IPS-18a (cell line): ENCODE data around the gene ZSCAN10.
"Not testable (repeated sequence)": the region's sequence is repeated elsewhere in the genome, so short reads cannot be mapped to it uniquely, and the experiment has no call there.

Experiments used
- H3K27ac ChIP-seq: one replicate; pipeline ENCODE4 v1.5.1; 2013; ENCODE audit warnings: low read length
- H3K27me3 ChIP-seq: one replicate; pipeline ENCODE4 v1.6.1; 2013; ENCODE audit warnings: mild to moderate bottlenecking, low read length; ENCODE audit not compliant: control insufficient read depth, insufficient read depth
- H3K36me3 ChIP-seq: one replicate; pipeline ENCODE4 v1.6.1; 2013; ENCODE audit warnings: low read depth, low read length; ENCODE audit not compliant: control insufficient read depth
- H3K4me1 ChIP-seq: one replicate; pipeline ENCODE4 v1.6.1; 2013; ENCODE audit warnings: low read depth, low read length; ENCODE audit not compliant: control insufficient read depth
- H3K4me3 ChIP-seq: one replicate; pipeline ENCODE4 v1.5.1; 2013; ENCODE audit warnings: low read length
- H3K9ac ChIP-seq: one replicate; pipeline ENCODE4 v1.6.1; 2013; ENCODE audit warnings: mild to moderate bottlenecking, low read length, moderate library complexity
- H3K9me3 ChIP-seq: one replicate; pipeline ENCODE4 v1.6.1; 2013; ENCODE audit warnings: low read depth, low read length; ENCODE audit not compliant: control insufficient read depth

Gene ZSCAN10

GRCh38 chr16:3062553-3062952 lies 36.5 kb downstream of the ZSCAN10 start:
- Histone ChIP-seq H3K36me3 (no peaks in the 10 kb centered on the region), H3K4me3 (no peak overlapping the region), H3K9me3 (no peaks in the 10 kb centered on the region), H3K4me1 (peaks cover 5% of the 10 kb centered on the region), H3K27ac (no peak overlapping the region), H3K27me3 (peaks cover 6% of the 10 kb centered on the region), H3K9ac (no peak overlapping the region)

- H3K36me3 ChIP-seq = no peaks in the 10 kb centered on the region
- no peak overlapping the region for H3K4me3 ChIP-seq
- H3K27ac ChIP-seq = no peak overlapping the region
- peaks cover 8% of the 10 kb centered on the region for H3K27me3 ChIP-seq
- peaks cover 7% of the 10 kb centered on the region for H3K4me1 ChIP-seq
- H3K9me3 ChIP-seq = no peaks in the 10 kb centered on the region
- no peak overlapping the region for H3K9ac ChIP-seq
These were observed 38.6 kb downstream of the ZSCAN10 start for GRCh38 chr16:3060339-3061127.

- Histone ChIP-seq H3K4me3 (peak overlapping the region; percentile 53), H3K36me3 (no peaks in the 10 kb centered on the region), H3K4me1 (peaks cover 9% of the 10 kb centered on the region), H3K9ac (no peak overlapping the region), H3K9me3 (no peaks in the 10 kb centered on the region), H3K27me3 (peaks cover 8% of the 10 kb centered on the region), H3K27ac (no peak overlapping the region)
These were observed 39.3 kb downstream of the ZSCAN10 start for GRCh38 chr16:3059723-3060242.

DNA sequence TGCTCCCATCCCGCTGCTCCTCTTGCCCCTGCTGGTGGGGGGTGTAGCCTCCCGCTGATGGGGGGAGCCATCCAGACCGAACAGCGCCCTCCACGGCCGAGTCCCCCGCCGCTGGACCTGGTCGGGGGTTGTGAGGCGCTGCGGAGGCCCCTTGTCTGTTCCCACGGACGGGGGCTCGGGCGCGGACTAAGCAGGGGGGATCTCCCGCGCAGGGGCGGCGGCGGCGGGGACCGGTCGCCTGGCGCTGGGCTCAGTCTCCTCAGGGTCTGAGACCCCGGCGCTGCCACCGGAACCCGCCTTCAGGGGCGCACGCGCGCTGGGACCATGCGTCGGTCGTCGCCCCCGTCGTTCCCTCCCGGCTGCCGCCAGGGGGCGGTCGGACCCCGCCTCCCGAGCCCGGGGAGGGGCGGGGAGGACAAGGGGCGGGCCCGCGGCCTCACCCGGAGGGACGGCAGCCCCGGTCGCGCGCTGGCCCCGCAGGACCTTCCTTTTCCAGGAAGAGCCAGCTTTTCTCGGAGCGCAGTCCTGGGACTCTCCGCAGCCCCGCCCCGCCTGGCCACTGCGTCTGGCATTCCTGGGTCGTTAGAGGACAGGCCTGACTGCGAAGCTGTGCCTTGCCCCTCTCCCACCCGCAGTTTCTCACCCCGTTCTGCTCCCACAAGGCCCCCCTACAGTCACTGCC lies 39.9 kb downstream of the ZSCAN10 start:
- peak overlapping the region; percentile 69 for H3K4me3 ChIP-seq
- peaks cover 9% of the 10 kb centered on the region for H3K4me1 ChIP-seq
- no peaks in the 10 kb centered on the region for H3K9me3 ChIP-seq
- peaks cover 8% of the 10 kb centered on the region for H3K27me3 ChIP-seq
- peak overlapping the region; percentile 54 for H3K9ac ChIP-seq
- H3K27ac ChIP-seq = no peak overlapping the region
- no peaks in the 10 kb centered on the region for H3K36me3 ChIP-seq

DNA sequence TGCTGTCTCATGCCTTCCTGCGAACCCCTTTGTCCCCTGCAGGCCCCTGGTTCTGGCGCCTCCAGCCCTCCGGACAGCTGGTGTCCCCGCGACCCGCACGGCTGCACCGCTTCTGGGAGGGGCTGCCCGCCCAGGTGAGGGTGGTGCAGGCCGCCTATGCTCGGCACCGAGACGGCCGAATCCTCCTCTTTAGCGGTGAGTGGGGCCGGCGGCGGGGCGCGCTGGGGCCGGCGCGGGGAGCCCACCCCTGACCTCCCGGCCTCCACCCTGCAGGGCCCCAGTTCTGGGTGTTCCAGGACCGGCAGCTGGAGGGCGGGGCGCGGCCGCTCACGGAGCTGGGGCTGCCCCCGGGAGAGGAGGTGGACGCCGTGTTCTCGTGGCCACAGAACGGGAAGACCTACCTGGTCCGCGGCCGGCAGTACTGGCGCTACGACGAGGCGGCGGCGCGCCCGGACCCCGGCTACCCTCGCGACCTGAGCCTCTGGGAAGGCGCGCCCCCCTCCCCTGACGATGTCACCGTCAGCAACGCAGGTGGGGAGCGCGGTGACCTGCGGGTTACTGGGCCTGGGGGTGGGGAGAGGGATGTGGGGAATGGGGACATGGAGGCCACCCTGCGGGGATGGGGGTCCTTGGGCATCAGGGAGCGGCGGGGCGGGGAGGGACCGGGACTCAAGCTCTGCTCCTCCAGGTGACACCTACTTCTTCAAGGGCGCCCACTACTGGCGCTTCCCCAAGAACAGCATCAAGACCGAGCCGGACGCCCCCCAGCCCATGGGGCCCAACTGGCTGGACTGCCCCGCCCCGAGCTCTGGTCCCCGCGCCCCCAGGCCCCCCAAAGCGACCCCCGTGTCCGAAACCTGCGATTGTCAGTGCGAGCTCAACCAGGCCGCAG lies 40.7 kb downstream of the ZSCAN10 start:
- H3K4me1 ChIP-seq = peaks cover 4% of the 10 kb centered on the region
- peak overlapping the region; percentile 69 for H3K4me3 ChIP-seq
- no peak overlapping the region for H3K27ac ChIP-seq
- peaks cover 8% of the 10 kb centered on the region for H3K27me3 ChIP-seq
- H3K36me3 ChIP-seq = no peaks in the 10 kb centered on the region
- H3K9ac ChIP-seq = peak overlapping the region; percentile 54
- no peaks in the 10 kb centered on the region for H3K9me3 ChIP-seq

DNA sequence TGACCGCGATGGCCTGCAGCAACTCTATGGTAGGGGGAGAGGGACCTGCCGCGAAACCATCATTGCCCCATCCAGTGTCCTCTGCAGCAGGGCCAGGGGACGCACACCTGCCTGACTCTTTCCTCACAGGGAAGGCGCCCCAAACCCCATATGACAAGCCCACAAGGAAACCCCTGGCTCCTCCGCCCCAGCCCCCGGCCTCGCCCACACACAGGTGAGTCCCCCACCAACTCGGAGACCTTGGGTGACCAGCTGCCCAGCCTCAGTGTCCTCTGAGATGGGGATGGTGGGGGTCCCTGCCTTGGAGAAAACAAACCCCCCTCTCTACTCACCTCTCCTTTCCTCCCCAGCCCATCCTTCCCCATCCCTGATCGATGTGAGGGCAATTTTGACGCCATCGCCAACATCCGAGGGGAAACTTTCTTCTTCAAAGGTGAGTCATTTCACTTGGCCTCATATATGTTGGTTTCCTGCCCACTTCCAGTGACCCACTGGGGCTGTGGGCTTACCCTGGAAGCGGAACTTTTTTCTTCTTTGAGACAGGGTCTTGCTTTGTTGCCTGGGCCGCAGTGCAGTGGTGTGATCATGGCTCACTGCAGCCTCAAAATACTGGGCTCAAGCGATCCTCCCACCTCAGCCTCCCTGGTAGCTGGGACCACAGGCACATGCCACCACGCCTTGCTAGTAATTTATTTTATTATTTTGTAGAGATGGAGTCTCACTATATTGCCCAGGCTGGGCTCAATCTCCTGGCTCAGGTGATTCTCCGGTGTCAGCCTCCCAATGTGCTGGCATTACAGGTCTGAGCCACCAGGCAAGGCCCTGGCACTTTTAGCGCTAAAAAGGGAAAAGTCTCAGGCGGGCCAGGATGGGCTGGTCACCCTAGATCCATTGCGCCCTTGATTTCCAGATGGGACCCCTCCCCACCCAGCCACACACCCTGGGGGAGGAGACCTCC lies 41.6 kb downstream of the ZSCAN10 start:
- Histone ChIP-seq H3K4me3 (peak overlapping the region; percentile 69), H3K9ac (no peak overlapping the region), H3K27ac (no peak overlapping the region), H3K36me3 (no peaks in the 10 kb centered on the region), H3K27me3 (peaks cover 8% of the 10 kb centered on the region), H3K4me1 (peaks cover 4% of the 10 kb centered on the region), H3K9me3 (no peaks in the 10 kb centered on the region)

GRCh38 chr16:3056336-3057180 lies 42.5 kb downstream of the ZSCAN10 start:
- peaks cover 8% of the 10 kb centered on the region for H3K27me3 ChIP-seq
- no peak overlapping the region for H3K4me3 ChIP-seq
- no peak overlapping the region for H3K27ac ChIP-seq
- peaks cover 4% of the 10 kb centered on the region for H3K4me1 ChIP-seq
- H3K9ac ChIP-seq = no peak overlapping the region
- H3K9me3 ChIP-seq = no peaks in the 10 kb centered on the region
- H3K36me3 ChIP-seq = no peaks in the 10 kb centered on the region

- H3K36me3 ChIP-seq, H3K27me3 ChIP-seq, H3K9me3 ChIP-seq, H3K4me1 ChIP-seq, H3K4me3 ChIP-seq, H3K9ac ChIP-seq, H3K27ac ChIP-seq: not testable (repeated sequence)
These were observed 43.4 kb downstream of the ZSCAN10 start for GRCh38 chr16:3055734-3056115.

- Histone ChIP-seq H3K27me3 (peaks cover 8% of the 10 kb centered on the region), H3K36me3 (no peaks in the 10 kb centered on the region), H3K9me3 (no peaks in the 10 kb centered on the region), H3K27ac (no peak overlapping the region), H3K4me3 (no peak overlapping the region), H3K9ac (no peak overlapping the region), H3K4me1 (peaks cover 4% of the 10 kb centered on the region)
These were observed 43.9 kb downstream of the ZSCAN10 start for GRCh38 chr16:3054965-3055733.
